B cell (primary cell): ENCODE results near the gene NOXO1.

Source experiments
- CTCF ChIP-seq: fragments of 200-600 bp; IDR thresholded peaks from one replicate; pipeline ENCODE4 v1.8.0; 2022; ENCODE audit warnings: antibody characterized with exemption, mild to moderate bottlenecking
- EZH2 ChIP-seq: IDR thresholded peaks from 2 replicates; pipeline ENCODE4 v1.6.1; 2012; ENCODE audit warnings: borderline replicate concordance, low read depth, mild to moderate bottlenecking, moderate library complexity, low read length; ENCODE audit not compliant: insufficient read depth, poor library complexity, severe bottlenecking

GRCh38 chr16:2015117-2015946 lies 34.1 kb upstream of the NOXO1 start:
- no peak for TF ChIP-seq CTCF
- TF ChIP-seq EZH2, result no peak
